GM23248 (cell line): ENCODE data around the gene CYCS. TPM values are rescaled to one million over a fixed set of nuclear protein-coding genes. Genes with fewer than 3 reads are reported as not detected.

ENCODE experiments used
- DNase-seq: peaks from one replicate; pipeline ENCODE4 v3.0.0-alpha.2; 2015
- H2AFZ ChIP-seq: fragments of 200-600 bp; sonication (generic); 2 replicates; pipeline ENCODE4 v1.6.1; 2016; ENCODE audit warnings: antibody characterized with exemption
- H3F3A ChIP-seq: fragments of 200-600 bp; sonication (generic); 2 replicates; pipeline ENCODE4 v1.6.1; 2016; ENCODE audit warnings: mild to moderate bottlenecking, antibody characterized with exemption, mixed run types; ENCODE audit not compliant: insufficient read depth
- H3K27ac ChIP-seq: fragments of 200-600 bp; sonication (generic); 2 replicates; pipeline ENCODE4 v1.5.1; 2016; ENCODE audit warnings: mild to moderate bottlenecking
- H3K27me3 ChIP-seq: fragments of 200-600 bp; sonication (generic); replicated peaks from 2 replicates; pipeline ENCODE4 v1.6.1; 2016; ENCODE audit warnings: mild to moderate bottlenecking; ENCODE audit not compliant: insufficient read depth
- H3K36me3 ChIP-seq: fragments of 200-600 bp; sonication (generic); 2 replicates; pipeline ENCODE4 v1.6.1; 2016; ENCODE audit warnings: low read depth, mild to moderate bottlenecking
- H3K4me1 ChIP-seq: fragments of 200-600 bp; sonication (generic); 2 replicates; pipeline ENCODE4 v1.6.1; 2016; ENCODE audit warnings: mild to moderate bottlenecking; ENCODE audit not compliant: insufficient read depth
- H3K4me2 ChIP-seq: fragments of 200-600 bp; sonication (generic); one replicate; pipeline ENCODE4 v1.6.1; 2016; ENCODE audit warnings: mild to moderate bottlenecking; ENCODE audit not compliant: unreplicated experiment
- H3K4me3 ChIP-seq: fragments of 200-600 bp; sonication (generic); 2 replicates; pipeline ENCODE4 v1.5.1; 2016; ENCODE audit warnings: mild to moderate bottlenecking
- H3K79me2 ChIP-seq: fragments of 200-600 bp; sonication (generic); 2 replicates; pipeline ENCODE4 v1.6.1; 2016; ENCODE audit warnings: mild to moderate bottlenecking; ENCODE audit not compliant: insufficient read depth
- H3K9ac ChIP-seq: fragments of 200-600 bp; sonication (generic); 2 replicates; pipeline ENCODE4 v1.6.1; 2016; ENCODE audit warnings: mild to moderate bottlenecking
- H3K9me2 ChIP-seq: fragments of 200-600 bp; sonication (generic); 2 replicates; pipeline ENCODE4 v1.6.1; 2016; ENCODE audit warnings: mixed run types, mild to moderate bottlenecking, moderate library complexity; ENCODE audit not compliant: insufficient read depth
- H3K9me3 ChIP-seq: fragments of 200-600 bp; sonication (generic); one replicate; pipeline ENCODE4 v1.6.1; 2017; ENCODE audit warnings: low read depth
- H4K20me1 ChIP-seq: fragments of 200-600 bp; sonication (generic); 2 replicates; pipeline ENCODE4 v1.6.0; 2016; ENCODE audit not compliant: insufficient read depth
- EZH2 ChIP-seq: fragments of 200-600 bp; sonication (generic); IDR thresholded peaks from 2 replicates; pipeline ENCODE4 v1.6.1; 2018; ENCODE audit warnings: antibody characterized with exemption, mild to moderate bottlenecking; ENCODE audit not compliant: insufficient read depth, poor library complexity, severe bottlenecking
- EZH2phosphoT487 ChIP-seq: fragments of 200-600 bp; sonication (generic); IDR thresholded peaks from 2 replicates; pipeline ENCODE4 v1.6.1; 2018; ENCODE audit warnings: antibody characterized with exemption, moderate library complexity, mild to moderate bottlenecking, low read depth; ENCODE audit not compliant: insufficient read depth
- WGBS, 2 experiments: methylation state at CpG; one replicate each; pipeline ENCODE4 v1.1.6; 2015 to 2017; ENCODE audit warnings: low lambda C conversion rate in 2 of 2, low coverage in 1 of 2; ENCODE audit errors: missing lambda C conversion rate in 2 of 2; 5-methylcytosine and 5-hydroxymethylcytosine counted together
- in situ Hi-C: fragments of 300-500 bp; cut with MboI; formaldehyde crosslinking; loops from 2 replicates; pipeline ENCODE4 v1.15.0; 2020
- polyA plus RNA-seq: library from polyadenylated mRNA; unstranded; fragments of >200 nt; fragmentation: Nextera tagmentation; extraction: Ambion mirVana; gene quantifications from 2 replicates; pipeline ENCODE4 v1.2.1, GENCODE V29; 2016
- total RNA-seq: library from RNA; depleted of rRNA; stranded (reverse); fragments of >200 nt; shearing (Covaris generic); gene quantifications from 2 replicates; pipeline ENCODE4 v1.2.3, GENCODE V29; 2014

CYCS gene
- total and polyA plus RNA-seq, 2 experiments from 2014 or later, result 51.6 to 156 TPM

GRCh38 chr7:25151773-25152172 is 26.7 kb upstream of the CYCS start:
- Histone ChIP-seq H3K4me1 (no peaks in the 10 kb centered on the region), H3K4me2 (no peak overlapping the region), H3K9me3 (no peaks in the 10 kb centered on the region), H3K79me2 (no peaks in the 10 kb centered on the region), H3K27ac (no peak overlapping the region), H4K20me1 (no peaks in the 10 kb centered on the region), H2AFZ (no peak overlapping the region), H3K9ac (no peak overlapping the region), H3K27me3 (no peaks in the 10 kb centered on the region), H3K36me3 (no peaks in the 10 kb centered on the region), H3K9me2 (no peaks in the 10 kb centered on the region), H3F3A (no peaks in the 10 kb centered on the region), H3K4me3 (no peak overlapping the region)
- WGBS, 2 experiments, result 65 to 71% methylated on average over 2 of the region's 2 CpGs
- in situ Hi-C loops, result no loop called here
- TF ChIP-seq EZH2phosphoT487, result no peak
- TF ChIP-seq EZH2, result no peak
- no peak for DNase-seq

GRCh38 chr7:25149836-25150235 is 24.8 kb upstream of the CYCS start:
- Histone ChIP-seq H2AFZ (no peak overlapping the region), H3K36me3 (no peaks in the 10 kb centered on the region), H3K9ac (no peak overlapping the region), H3K4me1 (no peaks in the 10 kb centered on the region), H3K27ac (no peak overlapping the region), H3K4me2 (no peak overlapping the region), H4K20me1 (no peaks in the 10 kb centered on the region), H3K27me3 (no peaks in the 10 kb centered on the region), H3K9me2 (no peaks in the 10 kb centered on the region), H3K9me3 (no peaks in the 10 kb centered on the region), H3F3A (no peaks in the 10 kb centered on the region), H3K4me3 (no peak overlapping the region), H3K79me2 (no peaks in the 10 kb centered on the region)
- DNase-seq, result no peak
- in situ Hi-C loops, result no loop called here
- TF ChIP-seq EZH2 (no peak), EZH2phosphoT487 (no peak)
- 79 to 86% methylated on average over 1 of the region's 1 CpG for WGBS, 2 experiments

GRCh38 chr7:25148772-25149575 is 23.9 kb upstream of the CYCS start:
- no peaks in the 10 kb centered on the region for H3K36me3 ChIP-seq
- no peak overlapping the region for H3K9ac ChIP-seq
- H3K4me1 ChIP-seq, result no peaks in the 10 kb centered on the region
- H3K4me3 ChIP-seq, result no peak overlapping the region
- no peaks in the 10 kb centered on the region for H4K20me1 ChIP-seq
- DNase-seq, result peak; percentile 4
- H2AFZ ChIP-seq, result no peak overlapping the region
- no peak overlapping the region for H3K27ac ChIP-seq
- H3K9me3 ChIP-seq, result no peaks in the 10 kb centered on the region
- no peaks in the 10 kb centered on the region for H3K27me3 ChIP-seq
- WGBS, 2 experiments, result 82 to 89% methylated on average over 5 of the region's 5 CpGs
- H3K9me2 ChIP-seq, result no peaks in the 10 kb centered on the region
- in situ Hi-C loops, result no loop called here
- no peak overlapping the region for H3K4me2 ChIP-seq
- H3F3A ChIP-seq, result no peaks in the 10 kb centered on the region
- H3K79me2 ChIP-seq, result no peaks in the 10 kb centered on the region
- TF ChIP-seq EZH2phosphoT487 (no peak), EZH2 (no peak)

GRCh38 chr7:25143763-25144162 is 18.7 kb upstream of the CYCS start:
- DNase-seq, result no peak
- no peaks in the 10 kb centered on the region for H3F3A ChIP-seq
- no peaks in the 10 kb centered on the region for H3K9me3 ChIP-seq
- H3K79me2 ChIP-seq, result no peaks in the 10 kb centered on the region
- no peak overlapping the region for H3K4me2 ChIP-seq
- no peaks in the 10 kb centered on the region for H4K20me1 ChIP-seq
- H3K36me3 ChIP-seq, result no peaks in the 10 kb centered on the region
- H3K4me1 ChIP-seq, result no peaks in the 10 kb centered on the region
- in situ Hi-C loops, result no loop called here
- no peak overlapping the region for H3K27ac ChIP-seq
- no peak overlapping the region for H3K9ac ChIP-seq
- no peaks in the 10 kb centered on the region for H3K27me3 ChIP-seq
- 68 to 69% methylated on average over 2 of the region's 2 CpGs for WGBS, 2 experiments
- no peak for TF ChIP-seq EZH2
- no peak for TF ChIP-seq EZH2phosphoT487
- no peak overlapping the region for H2AFZ ChIP-seq
- H3K4me3 ChIP-seq, result no peak overlapping the region
- no peaks in the 10 kb centered on the region for H3K9me2 ChIP-seq

- H3K9me3 ChIP-seq, result no peaks in the 10 kb centered on the region
- no peaks in the 10 kb centered on the region for H3F3A ChIP-seq
- in situ Hi-C loops, result no loop called here
- WGBS, 2 experiments, result 82 to 96% methylated on average over 1 of the region's 1 CpG
- TF ChIP-seq EZH2 (no peak), EZH2phosphoT487 (no peak)
- no peaks in the 10 kb centered on the region for H3K79me2 ChIP-seq
- H3K4me3 ChIP-seq, result no peak overlapping the region
- H3K27me3 ChIP-seq, result no peaks in the 10 kb centered on the region
- H2AFZ ChIP-seq, result no peak overlapping the region
- no peak overlapping the region for H3K9ac ChIP-seq
- no peak for DNase-seq
- no peak overlapping the region for H3K27ac ChIP-seq
- no peaks in the 10 kb centered on the region for H3K9me2 ChIP-seq
- H4K20me1 ChIP-seq, result no peaks in the 10 kb centered on the region
- H3K4me2 ChIP-seq, result no peak overlapping the region
- no peaks in the 10 kb centered on the region for H3K36me3 ChIP-seq
- no peaks in the 10 kb centered on the region for H3K4me1 ChIP-seq
Observed at GRCh38 chr7:25139536-25139935, 14.5 kb upstream of the CYCS start.
